Activated T-cell treated with anti-CD3 and anti-CD28 coated beads, Interleukin-2, amount 50 U/mL, for 72 hours (primary cell): Measurements from ENCODE around the gene MOGAT1. TPM values are rescaled to one million over a fixed set of nuclear protein-coding genes. Genes with fewer than 3 reads are reported as not detected.
A peak's percentile ranks its signal among the peaks of the same experiment; 100 is the strongest.

Experiments used
- ATAC-seq, 2 donors: fragments of 150-1000 bp; cut with Tn5 transposase; replicated peaks in 1 of 2; 2 replicates each; pipeline ENCODE4 v1.10.0; 2021; ENCODE audit warnings: moderate library complexity in 2 of 2, mild to moderate bottlenecking in 1 of 2
- DNase-seq, 2 donors: peaks; one replicate each; pipeline ENCODE4 v3.0.0; 2021 to 2022; ENCODE audit warnings: mixed read lengths in 1 of 2
- H3K27ac Mint-ChIP-seq: one replicate; pipeline ENCODE4 v1.8.0; 2022; ENCODE audit warnings: mild to moderate bottlenecking, moderate library complexity, mixed read lengths
- H3K27me3 Mint-ChIP-seq: one replicate; pipeline ENCODE4 v1.8.0; 2022; ENCODE audit warnings: low read depth, mixed read lengths
- H3K36me3 Mint-ChIP-seq, 2 donors: one replicate each; pipeline ENCODE4 v1.8.0; 2022; ENCODE audit warnings: mixed read lengths in 2 of 2, mild to moderate bottlenecking in 1 of 2; ENCODE audit not compliant: insufficient read depth in 2 of 2
- H3K4me1 Mint-ChIP-seq: one replicate; pipeline ENCODE4 v1.8.0; 2022; ENCODE audit warnings: low read depth, mixed read lengths
- H3K4me3 Mint-ChIP-seq, 2 donors: one replicate each; pipeline ENCODE4 v1.8.0; 2022; ENCODE audit warnings: mild to moderate bottlenecking in 2 of 2, mixed read lengths in 2 of 2, moderate library complexity in 2 of 2
- H3K9me3 Mint-ChIP-seq, 2 donors: one replicate each; pipeline ENCODE4 v1.8.0; 2022; ENCODE audit warnings: mixed read lengths in 2 of 2
- total RNA-seq, 2 donors: library from RNA; stranded (reverse); gene quantifications; one replicate each; pipeline ENCODE4 v1.2.3, GENCODE V29; 2022

MOGAT1 gene, protein sequence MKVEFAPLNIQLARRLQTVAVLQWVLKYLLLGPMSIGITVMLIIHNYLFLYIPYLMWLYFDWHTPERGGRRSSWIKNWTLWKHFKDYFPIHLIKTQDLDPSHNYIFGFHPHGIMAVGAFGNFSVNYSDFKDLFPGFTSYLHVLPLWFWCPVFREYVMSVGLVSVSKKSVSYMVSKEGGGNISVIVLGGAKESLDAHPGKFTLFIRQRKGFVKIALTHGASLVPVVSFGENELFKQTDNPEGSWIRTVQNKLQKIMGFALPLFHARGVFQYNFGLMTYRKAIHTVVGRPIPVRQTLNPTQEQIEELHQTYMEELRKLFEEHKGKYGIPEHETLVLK
- not detected for total RNA-seq

DNA sequence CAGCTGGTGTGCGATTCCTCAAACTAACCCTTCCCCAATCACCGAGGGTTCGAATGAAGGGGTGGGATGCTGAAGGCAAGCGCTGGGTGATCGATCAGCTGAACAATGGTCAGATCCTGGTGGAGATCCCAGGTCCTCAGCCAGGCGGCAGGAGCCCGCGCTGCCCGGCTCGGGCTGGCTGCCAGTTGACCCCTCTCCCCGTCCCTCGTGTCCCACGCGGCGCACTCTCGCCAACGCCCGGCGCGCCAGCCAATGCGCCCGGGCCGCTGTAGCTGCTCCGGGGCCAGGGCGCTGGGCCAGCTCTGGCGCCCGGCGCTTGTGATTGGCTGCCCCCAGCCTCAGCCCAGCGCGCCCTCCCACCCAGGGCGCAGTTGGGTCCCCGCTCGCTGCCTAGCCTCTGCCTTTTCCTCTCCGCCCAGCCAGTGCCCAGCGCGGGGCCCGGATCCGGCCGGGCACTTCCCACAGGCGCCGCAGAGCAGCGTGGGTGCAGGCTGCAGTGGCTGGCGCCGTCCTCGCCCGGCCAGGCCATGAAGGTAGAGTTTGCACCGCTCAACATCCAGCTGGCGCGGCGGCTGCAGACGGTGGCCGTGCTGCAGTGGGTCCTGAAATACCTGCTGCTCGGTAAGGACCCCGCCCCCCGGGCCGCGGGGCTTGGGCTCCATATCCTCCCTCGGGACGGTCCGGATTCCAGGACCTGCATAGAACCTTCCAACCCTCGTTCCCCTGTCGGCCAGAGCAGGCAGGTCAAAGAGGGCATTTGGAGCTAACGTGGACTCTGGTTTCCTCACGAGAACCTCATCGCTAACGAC, at the start of gene MOGAT1:
Gene MOGAT1 (plus strand): TSS at position 400 of the 809 bp plus-strand sequence. CDS start 128 bp downstream, at position 528.
- Mint-ChIP-seq H3K27ac (no peak within 1 kb of the TSS), H3K27me3 (peaks cover 73% of the 10 kb centered on the region)
- peak in 1 of 2 donors; percentile 25 for DNase-seq

DNA sequence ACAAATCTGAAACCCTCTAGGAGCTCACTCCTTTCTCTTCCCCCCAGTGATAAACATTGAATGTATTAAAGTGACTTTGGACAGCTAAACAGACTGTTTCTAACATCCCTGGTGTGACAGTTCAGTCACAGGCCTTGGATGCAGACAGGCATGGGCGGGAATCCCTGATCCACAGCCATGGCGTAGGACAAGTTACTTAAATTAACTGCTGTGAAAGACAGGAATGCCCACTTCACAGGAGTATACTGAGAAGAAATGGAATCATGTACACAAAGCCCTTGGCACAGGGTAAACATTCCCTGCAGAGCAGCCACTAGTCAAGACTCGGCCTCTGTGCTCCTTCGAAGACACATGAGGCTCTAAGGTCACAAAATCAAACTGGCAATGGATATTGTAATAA, 49.6 kb upstream of the MOGAT1 start:
- H3K27me3 Mint-ChIP-seq: no peaks in the 10 kb centered on the region
- H3K27ac Mint-ChIP-seq: no peak overlapping the region
- peaks cover 7 to 19% of the 10 kb centered on the region in 2 donors for H3K36me3 Mint-ChIP-seq

More for the DNA sequence above, at the start of gene MOGAT1:
- peak; percentile 77 to 80 for ATAC-seq
- no peaks in the 10 kb centered on the region for H3K9me3 Mint-ChIP-seq
- peaks cover 8% of the 10 kb centered on the region for H3K4me1 Mint-ChIP-seq
- no peaks in the 10 kb centered on the region for H3K36me3 Mint-ChIP-seq
- H3K4me3 Mint-ChIP-seq: peak within 1 kb of the TSS; percentile 77 to 82

DNA sequence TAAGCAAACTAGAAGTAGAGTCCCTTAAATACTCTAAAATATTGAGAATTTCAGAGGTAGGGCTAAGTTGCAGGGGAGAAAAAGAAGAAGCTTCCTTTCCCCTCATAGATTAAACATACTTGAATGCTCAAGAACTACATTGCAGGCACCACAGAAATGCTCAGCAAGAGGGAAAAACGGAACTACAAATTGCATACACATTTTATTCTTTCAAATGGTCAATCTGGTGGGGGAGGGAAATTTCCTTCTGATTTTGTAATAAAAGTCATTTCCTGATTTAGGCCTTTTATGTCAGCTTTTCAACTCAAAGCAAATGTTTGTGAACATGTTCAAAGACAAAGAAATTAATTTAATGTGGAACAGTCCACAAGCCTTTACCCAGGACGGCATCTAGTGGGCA, 48.5 kb upstream of the MOGAT1 start:
- H3K4me1 Mint-ChIP-seq: no peaks in the 10 kb centered on the region
- peaks cover 13 to 24% of the 10 kb centered on the region in 2 donors for H3K36me3 Mint-ChIP-seq
- no peak overlapping the region for H3K4me3 Mint-ChIP-seq
- ATAC-seq (no peak), DNase-seq (no peak)
- H3K27ac Mint-ChIP-seq: no peak overlapping the region
- H3K9me3 Mint-ChIP-seq: no peaks in the 10 kb centered on the region
- no peaks in the 10 kb centered on the region for H3K27me3 Mint-ChIP-seq

More for the DNA sequence above, 49.6 kb upstream of the MOGAT1 start:
- H3K4me3 Mint-ChIP-seq: no peak overlapping the region
- no peak for DNase-seq
- H3K4me1 Mint-ChIP-seq: no peaks in the 10 kb centered on the region
- ATAC-seq: no peak
- no peaks in the 10 kb centered on the region for H3K9me3 Mint-ChIP-seq

DNA sequence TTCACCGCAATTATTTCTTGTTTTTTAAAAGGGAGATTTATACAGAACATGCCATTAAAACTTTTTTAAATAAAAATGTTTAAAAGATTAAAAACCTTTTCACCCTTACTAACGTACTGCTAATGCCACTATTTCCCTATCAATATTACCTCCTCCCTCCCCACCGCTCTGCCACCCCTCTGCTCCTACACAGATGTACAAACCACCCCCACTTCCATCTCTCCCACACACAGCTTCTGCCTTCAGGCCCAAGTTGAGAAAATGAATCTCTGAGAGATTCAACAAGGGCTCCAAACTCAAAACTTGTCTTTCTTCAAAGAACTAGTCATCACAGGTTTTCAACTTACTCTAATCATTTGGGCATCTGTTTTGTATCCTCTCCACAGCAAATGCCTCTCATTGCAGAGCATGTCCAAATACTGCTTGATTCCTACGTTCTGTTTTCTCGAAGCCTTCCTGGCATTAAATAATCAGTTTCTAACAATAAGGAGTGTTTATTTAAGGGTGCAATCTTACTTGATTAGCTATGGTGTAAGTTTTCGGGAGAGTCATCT, 47.6 kb upstream of the MOGAT1 start:
- DNase-seq (no peak), ATAC-seq (no peak)
- Mint-ChIP-seq H3K9me3 (no peaks in the 10 kb centered on the region), H3K27me3 (no peaks in the 10 kb centered on the region), H3K4me3 (no peak overlapping the region), H3K4me1 (no peaks in the 10 kb centered on the region), H3K27ac (no peak overlapping the region), H3K36me3 (peaks cover 13 to 20% of the 10 kb centered on the region in 2 donors)

DNA sequence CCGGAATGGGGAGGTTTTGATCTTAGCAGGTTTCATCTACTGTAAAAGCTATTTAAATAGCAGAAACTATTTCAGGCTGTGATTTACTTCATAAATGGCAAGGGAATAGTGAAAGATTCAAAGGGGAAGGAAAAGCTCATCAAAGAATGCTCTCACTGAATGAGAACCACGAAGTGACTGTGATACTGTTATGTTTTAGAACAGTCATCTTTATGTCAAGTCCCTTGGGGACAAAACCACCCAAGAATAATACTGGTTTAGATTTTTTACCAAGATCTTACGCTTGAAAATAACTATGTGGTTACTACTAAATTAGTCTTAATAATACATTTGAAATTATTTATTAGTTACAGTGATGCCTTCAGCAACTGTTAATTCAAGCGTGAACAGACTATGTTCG, 43.7 kb upstream of the MOGAT1 start:
- H3K27ac Mint-ChIP-seq: no peak overlapping the region
- no peaks in the 10 kb centered on the region for H3K4me1 Mint-ChIP-seq
- no peak overlapping the region for H3K4me3 Mint-ChIP-seq
- H3K9me3 Mint-ChIP-seq: no peaks in the 10 kb centered on the region
- H3K36me3 Mint-ChIP-seq: peaks cover 15 to 31% of the 10 kb centered on the region in 2 donors
- no peak for ATAC-seq
- no peak for DNase-seq
- no peaks in the 10 kb centered on the region for H3K27me3 Mint-ChIP-seq

DNA sequence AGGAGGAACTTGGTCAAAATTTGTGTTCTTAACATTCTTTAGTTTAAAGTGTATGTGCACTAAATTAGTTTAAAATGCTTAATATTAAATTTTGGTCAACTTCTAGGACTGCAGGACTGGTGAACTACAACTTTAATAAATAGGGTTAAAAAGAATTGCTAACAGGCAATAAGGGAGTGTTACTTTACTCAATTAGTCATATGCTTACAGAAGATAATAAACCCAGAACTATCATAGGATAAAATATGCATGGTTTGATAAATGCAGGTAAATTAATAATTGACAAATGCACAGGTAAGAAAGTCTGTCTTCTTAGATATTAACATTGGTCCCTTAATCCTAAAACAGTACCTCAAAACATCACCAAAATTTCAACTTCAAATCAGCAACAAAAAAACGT, 36.2 kb upstream of the MOGAT1 start:
- no peaks in the 10 kb centered on the region for H3K27me3 Mint-ChIP-seq
- no peak overlapping the region for H3K4me3 Mint-ChIP-seq
- H3K36me3 Mint-ChIP-seq: peaks cover 20 to 48% of the 10 kb centered on the region in 2 donors
- H3K9me3 Mint-ChIP-seq: no peaks in the 10 kb centered on the region
- ATAC-seq: no peak
- DNase-seq: no peak
- peaks cover 7% of the 10 kb centered on the region for H3K4me1 Mint-ChIP-seq
- no peak overlapping the region for H3K27ac Mint-ChIP-seq

DNA sequence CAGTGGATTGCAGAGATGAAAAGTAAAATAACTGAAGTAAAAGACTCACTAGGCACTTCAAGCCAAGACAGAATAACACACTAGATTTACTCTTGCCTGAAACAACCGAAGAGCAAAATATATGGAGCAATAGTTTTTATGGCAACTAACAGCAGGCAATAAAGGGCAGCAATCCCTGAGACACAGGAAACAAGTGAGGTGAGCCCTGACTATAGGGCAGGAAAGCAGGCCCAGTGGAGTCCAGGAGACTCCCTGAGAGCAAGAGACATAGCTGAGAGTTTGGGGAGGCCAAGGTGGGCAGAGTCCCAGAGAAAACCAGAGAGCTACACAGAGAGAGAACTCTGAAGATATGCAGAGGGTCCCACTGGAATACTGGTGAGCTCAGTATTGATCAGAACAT, 34.4 kb upstream of the MOGAT1 start:
- no peaks in the 10 kb centered on the region for H3K27me3 Mint-ChIP-seq
- H3K4me3 Mint-ChIP-seq: no peak overlapping the region
- peak overlapping the region; percentile 18 for H3K27ac Mint-ChIP-seq
- peaks cover 20 to 44% of the 10 kb centered on the region in 2 donors for H3K36me3 Mint-ChIP-seq
- ATAC-seq: no peak
- H3K9me3 Mint-ChIP-seq: no peaks in the 10 kb centered on the region
- DNase-seq: no peak
- H3K4me1 Mint-ChIP-seq: peaks cover 7% of the 10 kb centered on the region

DNA sequence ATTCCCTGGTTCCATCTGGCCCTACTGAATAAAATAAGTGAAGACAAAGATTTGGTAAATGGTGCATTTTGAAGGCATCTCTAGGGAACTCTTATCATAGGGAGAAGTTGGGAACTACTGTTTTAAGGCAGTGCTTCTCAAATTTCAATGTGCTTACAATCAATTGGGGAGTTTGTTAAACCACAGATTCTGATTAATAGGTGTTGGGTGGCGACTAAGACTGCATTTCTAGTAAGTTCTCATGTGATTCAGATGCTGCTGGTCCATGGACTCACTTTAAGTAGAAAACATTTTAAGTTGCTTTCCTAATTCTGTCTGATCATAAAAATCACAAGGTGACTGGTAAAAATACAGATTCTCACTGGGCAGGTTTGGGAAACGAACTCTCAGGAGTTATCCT, 30.1 kb upstream of the MOGAT1 start:
- DNase-seq: no peak
- Mint-ChIP-seq H3K27me3 (no peaks in the 10 kb centered on the region), H3K4me1 (peaks cover 11% of the 10 kb centered on the region), H3K4me3 (no peak overlapping the region), H3K9me3 (no peaks in the 10 kb centered on the region), H3K27ac (peak overlapping the region; percentile 34), H3K36me3 (peaks cover 19 to 39% of the 10 kb centered on the region in 2 donors)
- ATAC-seq: no peak

DNA sequence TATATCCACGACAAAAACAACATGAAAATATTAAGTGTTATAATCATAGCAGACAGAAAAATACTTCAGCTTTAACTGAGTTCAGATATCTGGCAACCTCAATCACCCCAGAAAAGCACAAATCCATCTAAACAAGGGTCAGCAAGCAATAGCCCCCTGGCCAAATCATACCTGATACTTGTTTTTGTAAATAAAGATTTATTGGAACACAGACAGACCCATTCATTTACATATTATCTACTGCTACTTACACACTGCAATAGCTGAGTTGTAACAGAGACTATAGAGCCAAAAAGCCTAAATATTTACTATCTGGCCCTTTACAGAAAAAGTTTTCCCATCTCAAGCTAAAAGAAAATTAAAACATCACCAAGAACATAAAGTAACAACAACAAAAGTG, 28.3 kb upstream of the MOGAT1 start:
- DNase-seq: no peak
- Mint-ChIP-seq H3K4me1 (peaks cover 17% of the 10 kb centered on the region), H3K27ac (peak overlapping the region; percentile 59), H3K4me3 (no peak overlapping the region), H3K27me3 (no peaks in the 10 kb centered on the region), H3K9me3 (no peaks in the 10 kb centered on the region), H3K36me3 (peaks cover 9 to 33% of the 10 kb centered on the region in 2 donors)
- no peak for ATAC-seq

DNA sequence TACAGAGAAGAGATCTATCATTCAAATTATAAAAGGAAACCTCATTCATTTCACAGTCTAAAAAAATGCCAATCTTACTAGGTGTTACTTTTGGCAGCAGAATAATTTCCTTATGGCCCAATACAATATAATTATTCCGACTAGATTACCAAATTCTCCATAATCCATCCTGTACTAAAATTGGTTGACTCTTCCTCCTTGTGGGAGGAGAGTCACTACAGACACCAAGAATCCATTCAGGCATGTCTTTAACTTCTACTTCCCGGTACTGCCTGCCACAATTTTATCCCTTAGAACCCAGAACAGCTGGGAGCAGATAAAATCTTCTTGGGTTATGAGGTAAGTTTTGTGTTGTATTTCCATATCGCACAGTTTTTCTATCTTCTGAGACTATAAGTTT, 25.4 kb upstream of the MOGAT1 start:
- DNase-seq: no peak
- no peak for ATAC-seq
- Mint-ChIP-seq H3K36me3 (peaks cover 7 to 27% of the 10 kb centered on the region in 2 donors), H3K4me3 (no peak overlapping the region), H3K4me1 (peaks cover 29% of the 10 kb centered on the region), H3K27ac (peak overlapping the region; percentile 30), H3K9me3 (no peaks in the 10 kb centered on the region), H3K27me3 (no peaks in the 10 kb centered on the region)

DNA sequence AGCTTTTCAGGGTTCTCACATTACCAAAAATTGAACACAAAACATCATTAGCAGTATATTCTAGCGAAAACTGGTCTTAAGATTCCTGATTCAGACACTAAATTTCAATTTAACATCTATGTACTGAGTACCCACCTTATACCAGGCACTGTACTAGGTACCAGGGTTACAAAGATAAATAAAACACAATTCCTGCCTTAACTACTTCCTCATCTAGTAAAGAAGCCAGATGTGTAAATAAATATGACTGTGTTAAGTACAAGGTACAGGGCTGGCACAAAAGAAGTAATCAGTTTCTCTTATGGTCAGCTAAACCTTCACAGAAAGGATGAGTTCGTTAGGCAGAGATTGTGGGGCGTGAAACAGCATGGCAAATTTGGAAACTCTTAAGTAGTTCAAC, 21.7 kb upstream of the MOGAT1 start:
- Mint-ChIP-seq H3K4me1 (peaks cover 56% of the 10 kb centered on the region), H3K4me3 (no peak overlapping the region), H3K36me3 (peaks cover 2 to 16% of the 10 kb centered on the region in 2 donors), H3K9me3 (no peaks in the 10 kb centered on the region), H3K27ac (no peak overlapping the region), H3K27me3 (no peaks in the 10 kb centered on the region)
- no peak for DNase-seq
- no peak for ATAC-seq

DNA sequence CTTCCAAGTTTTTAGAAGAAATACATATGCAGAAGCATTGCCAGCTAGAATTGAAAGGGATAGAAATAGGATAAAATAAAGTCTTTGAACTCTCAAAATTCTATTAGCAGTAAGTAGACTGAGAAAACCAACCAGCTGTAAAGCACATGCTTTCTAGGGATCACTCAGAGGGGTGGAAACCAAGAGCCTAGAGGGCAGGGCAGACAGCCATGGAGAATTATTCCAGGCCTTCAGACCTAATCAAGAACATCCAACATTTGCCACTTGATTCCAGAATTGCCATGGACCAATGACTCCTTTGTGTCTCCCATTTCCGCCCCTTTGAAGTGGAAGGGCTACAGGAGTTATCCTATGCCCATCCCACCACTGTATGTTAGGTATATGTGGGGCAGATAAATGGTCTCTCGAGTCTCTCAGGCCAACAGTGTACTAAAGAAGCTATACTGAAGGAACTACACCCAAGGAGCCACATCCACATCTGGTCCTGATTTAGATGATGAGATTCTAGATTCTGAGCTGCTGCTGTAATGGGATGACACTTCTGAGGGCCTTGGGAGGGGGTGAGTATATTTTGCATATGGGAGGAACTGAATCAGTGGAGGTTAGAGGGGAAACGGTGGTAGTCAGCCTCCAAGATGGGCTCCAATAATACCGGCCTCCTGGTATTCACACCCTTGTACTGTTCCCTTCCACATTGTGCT, 19.6 kb upstream of the MOGAT1 start:
- peaks cover 6 to 7% of the 10 kb centered on the region in 2 donors for H3K36me3 Mint-ChIP-seq
- H3K27ac Mint-ChIP-seq: peak overlapping the region; percentile 38
- DNase-seq: no peak
- H3K4me3 Mint-ChIP-seq: peak overlapping the region in 1 of 2 donors; percentile 86
- ATAC-seq: no peak
- H3K9me3 Mint-ChIP-seq: no peaks in the 10 kb centered on the region
- no peaks in the 10 kb centered on the region for H3K27me3 Mint-ChIP-seq
- H3K4me1 Mint-ChIP-seq: peaks cover 51% of the 10 kb centered on the region
